HG03139 (cell line): ENCODE data around the gene GNB2.

Experiments
- ATAC-seq: cut with Tn5 transposase; IDR thresholded peaks from one replicate; pipeline ENCODE4 v1.9.1; 2021; ENCODE audit not compliant: unreplicated experiment

GNB2 gene

DNA sequence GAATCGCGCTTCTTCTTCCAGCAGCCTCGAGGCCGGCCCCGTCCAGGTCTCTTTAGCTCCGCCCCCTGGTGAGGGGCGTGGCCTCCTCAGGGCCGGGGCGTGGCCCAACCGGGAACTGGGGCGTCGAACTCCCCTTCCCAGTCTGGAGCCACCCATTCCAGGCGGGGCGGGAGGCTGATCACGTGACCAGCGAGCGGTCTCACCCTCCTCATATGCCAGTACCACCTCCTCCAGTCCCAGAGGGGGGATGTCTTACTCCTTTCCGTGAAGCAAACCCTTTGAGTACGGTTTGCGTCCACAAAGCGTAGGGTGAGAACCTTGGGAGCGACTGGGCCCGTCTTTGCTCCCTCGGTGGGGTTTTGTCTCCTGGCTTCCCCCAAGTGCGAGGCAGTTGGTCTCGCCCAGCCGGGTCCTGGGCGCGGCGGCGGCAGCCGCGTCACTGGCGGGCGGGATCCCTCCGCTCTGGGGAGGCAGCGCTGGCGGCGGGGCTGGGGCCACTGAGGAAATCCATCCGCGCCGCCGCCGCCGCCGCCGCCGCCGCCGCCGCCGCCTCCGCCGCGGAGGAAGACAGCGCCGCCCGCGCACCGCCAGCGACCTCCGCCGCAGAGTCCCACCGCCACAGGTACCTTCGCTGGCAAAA lies at the start of gene GNB2:
TSS of gene GNB2 (plus strand) at position 439 of the 640 bp plus-strand sequence. CDS start 2,526 bp downstream, outside the sequence.
- ATAC-seq = peak; percentile 61

GRCh38 chr7:100623951-100624824 lies 49.4 kb upstream of the GNB2 start:
- ATAC-seq = no peak

DNA sequence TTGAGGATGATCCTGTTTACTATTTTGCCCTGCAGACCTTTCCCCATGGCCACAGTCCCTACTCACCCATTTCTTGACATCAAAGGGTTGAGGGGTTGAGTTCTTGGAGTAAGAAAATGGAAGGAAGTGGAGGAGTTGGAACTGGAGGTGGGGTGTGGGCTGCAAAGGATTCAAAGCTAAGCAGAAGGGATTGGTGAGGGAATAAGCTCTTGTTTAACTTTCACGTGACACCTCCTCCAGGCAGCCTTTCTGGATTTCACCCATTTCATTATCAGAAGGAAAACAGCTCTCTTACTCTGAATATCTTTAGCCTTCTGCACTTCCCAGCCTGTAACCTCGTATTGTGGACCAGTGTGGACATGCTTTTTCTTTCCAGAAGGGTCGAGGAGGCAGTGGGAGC lies 47.5 kb upstream of the GNB2 start:
- no peak for ATAC-seq

- ATAC-seq = peak; percentile 81
Measured at GRCh38 chr7:100626530-100627237, 46.9 kb upstream of the GNB2 start.

DNA sequence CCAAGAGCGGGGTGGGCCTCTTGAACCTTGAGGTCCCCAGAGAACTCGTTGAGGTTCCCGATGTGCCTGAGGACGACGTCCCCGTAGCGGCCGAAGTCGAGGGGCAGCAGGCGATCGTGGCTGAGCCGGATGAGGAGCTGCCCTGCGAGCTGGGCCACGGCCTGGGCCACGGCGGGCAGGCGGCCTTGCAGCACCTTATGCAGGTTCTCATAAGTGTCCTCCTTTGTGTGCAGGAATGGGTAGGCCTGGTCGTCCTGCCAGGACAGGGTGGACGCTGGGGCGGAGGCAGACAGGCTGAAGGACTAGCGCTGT lies 46.3 kb upstream of the GNB2 start:
- ATAC-seq = no peak

GRCh38 chr7:100629117-100629716 lies 44.3 kb upstream of the GNB2 start:
- ATAC-seq = no peak

- no peak for ATAC-seq
Measured at GRCh38 chr7:100630066-100630465, 43.5 kb upstream of the GNB2 start.

- ATAC-seq = no peak
Measured at GRCh38 chr7:100632951-100633717, 40.4 kb upstream of the GNB2 start.

GRCh38 chr7:100639995-100640516 lies 33.5 kb upstream of the GNB2 start:
- no peak for ATAC-seq

- ATAC-seq = no peak
Measured at GRCh38 chr7:100640517-100641440, 32.8 kb upstream of the GNB2 start.

GRCh38 chr7:100641463-100641859 lies 32.1 kb upstream of the GNB2 start, which contains the start of gene TFR2:
TSS of gene TFR2 (minus strand) at chr7:100641552. CDS start at chr7:100641509, 43 bp downstream.
- no peak for ATAC-seq

DNA sequence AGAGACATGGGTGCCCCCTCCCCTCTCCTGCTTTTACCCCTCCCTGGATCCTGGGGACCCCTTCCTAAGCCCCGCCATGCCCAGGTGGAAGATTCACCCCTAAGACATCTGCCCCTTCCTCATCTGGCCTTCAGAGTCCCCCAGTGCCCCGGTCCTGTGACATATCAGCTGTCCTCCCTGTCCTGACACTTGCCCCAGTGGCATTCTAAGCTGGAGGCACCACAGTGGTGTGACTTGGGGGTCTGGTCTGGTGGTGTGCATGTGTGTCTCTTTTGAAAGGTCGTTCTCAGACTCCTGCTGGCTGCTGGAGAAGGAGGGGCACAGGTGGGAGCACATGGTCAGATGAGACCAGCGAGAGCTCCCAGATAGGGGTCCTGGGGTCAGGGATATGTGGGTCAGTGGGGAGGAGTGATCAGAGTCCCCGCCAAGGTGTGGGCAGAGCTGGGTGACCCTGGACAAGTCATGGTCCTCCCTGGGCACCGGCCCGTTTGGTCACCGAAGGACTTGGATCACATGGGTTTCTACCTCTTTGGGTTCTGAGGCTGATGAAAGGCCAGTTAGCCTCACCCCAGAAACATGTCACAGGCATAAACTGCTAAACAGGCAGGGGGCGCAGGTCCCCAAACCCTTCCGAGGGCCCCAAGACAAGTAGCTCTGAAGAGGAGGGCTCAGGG lies 31.5 kb upstream of the GNB2 start:
- ATAC-seq = no peak

GRCh38 chr7:100642534-100642907 lies 31.0 kb upstream of the GNB2 start:
- ATAC-seq = no peak

DNA sequence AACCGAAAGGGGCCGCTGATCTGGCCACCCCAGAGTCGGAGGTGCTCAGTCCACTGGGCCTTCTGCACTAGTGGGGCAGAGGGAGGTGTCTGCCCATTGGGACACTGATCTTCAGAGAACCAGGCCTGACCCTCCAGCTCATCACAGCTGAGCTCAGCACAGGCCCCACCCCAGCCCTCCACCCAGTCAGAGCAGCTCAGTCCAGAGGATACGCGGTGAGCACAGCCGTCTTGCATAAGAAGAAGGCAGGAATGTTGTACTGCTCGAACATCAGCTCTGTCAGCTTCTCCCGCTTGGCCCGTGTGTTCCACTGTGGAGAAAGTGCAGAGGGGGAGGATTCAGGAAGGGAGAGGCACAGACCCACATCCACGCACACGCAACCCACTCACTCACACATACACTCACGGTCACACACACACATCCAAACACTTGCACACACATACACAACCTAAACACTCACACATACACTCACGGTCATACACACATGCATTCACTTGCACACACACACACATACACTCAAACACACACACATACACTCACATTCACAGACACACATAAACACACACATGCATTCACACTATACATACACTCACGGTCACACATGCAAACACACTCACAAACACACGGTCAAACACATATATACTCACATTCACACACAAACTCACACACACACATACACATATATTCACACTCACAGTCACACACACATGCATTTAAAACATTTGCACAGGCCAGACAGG lies 23.5 kb upstream of the GNB2 start:
- ATAC-seq = no peak

GRCh38 chr7:100654908-100655831 lies 18.4 kb upstream of the GNB2 start:
- ATAC-seq = no peak

DNA sequence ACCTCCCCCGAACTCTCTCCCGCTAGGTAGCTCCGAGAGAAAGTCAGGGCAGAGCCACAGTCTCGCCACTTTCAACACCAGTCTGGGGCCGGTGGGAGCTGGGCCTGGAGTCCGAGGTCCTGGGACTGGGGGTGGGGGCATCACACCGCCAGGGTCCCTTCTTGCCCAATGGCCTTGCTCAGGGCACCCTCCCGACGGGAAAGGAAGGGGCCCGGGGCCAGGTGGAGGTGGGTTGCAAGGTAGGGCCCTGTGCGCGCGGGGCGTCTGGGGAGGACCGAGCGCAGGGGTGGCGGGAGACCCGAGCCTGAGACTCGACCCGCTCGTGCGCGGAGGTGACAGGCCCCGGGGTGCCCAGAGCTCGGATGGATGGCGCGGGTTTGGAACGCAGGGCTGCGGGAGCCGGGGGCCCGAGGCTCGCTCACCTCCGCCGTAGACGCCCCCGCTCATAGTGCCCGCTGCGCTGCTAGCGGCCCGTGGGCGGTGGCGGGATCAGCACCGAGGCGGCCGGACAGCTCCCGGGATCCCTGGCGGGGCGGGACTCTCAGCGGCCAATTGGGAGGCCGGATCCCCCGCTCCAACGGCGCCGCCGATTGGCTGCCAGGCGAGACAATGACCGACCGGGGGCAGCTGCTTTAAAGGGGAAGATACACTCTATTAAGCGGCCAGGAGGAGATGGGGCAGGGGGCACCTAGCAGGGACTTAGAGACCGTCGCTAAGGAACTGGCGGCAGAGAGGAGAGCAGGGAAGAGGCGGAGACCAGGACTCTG lies 17.4 kb upstream of the GNB2 start, which contains the start of gene ACTL6B:
TSS of gene ACTL6B (minus strand) at position 541 of the 767 bp plus-strand sequence. CDS start at position 447, 94 bp downstream.
- ATAC-seq = no peak
